GM18873 (cell line): ENCODE data around the gene KCMF1.

Source experiments
- ATAC-seq: cut with Tn5 transposase; IDR thresholded peaks from one replicate; pipeline ENCODE4 v1.9.1; 2021; ENCODE audit warnings: mild to moderate bottlenecking, moderate library complexity, moderate number of reproducible peaks; ENCODE audit not compliant: unreplicated experiment, low FRiP score

Gene KCMF1

GRCh38 chr2:85017411-85018048, 46.6 kb downstream of the KCMF1 start:
- ATAC-seq, result no peak

- no peak for ATAC-seq
These were observed 47.1 kb downstream of the KCMF1 start for GRCh38 chr2:85018049-85018447.

DNA sequence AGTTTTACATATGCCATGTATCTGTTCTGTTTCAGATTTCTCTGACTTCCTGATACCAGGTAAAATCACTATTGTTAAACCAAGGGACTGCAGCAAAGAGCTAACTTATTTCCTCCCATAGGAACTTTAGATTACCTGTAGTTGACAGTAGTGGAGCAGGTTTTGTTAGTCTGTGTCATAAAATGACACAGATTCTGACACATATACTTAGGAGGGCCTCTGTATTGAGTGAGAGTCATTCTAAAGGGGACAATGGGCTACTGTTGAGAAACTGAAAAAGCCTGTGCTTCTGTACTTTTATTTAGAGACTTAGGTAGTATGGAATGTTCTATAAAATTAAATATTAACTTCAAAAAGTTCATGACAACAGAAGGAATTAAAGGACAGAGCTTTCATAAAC, 48.2 kb downstream of the KCMF1 start:
- ATAC-seq, result no peak

DNA sequence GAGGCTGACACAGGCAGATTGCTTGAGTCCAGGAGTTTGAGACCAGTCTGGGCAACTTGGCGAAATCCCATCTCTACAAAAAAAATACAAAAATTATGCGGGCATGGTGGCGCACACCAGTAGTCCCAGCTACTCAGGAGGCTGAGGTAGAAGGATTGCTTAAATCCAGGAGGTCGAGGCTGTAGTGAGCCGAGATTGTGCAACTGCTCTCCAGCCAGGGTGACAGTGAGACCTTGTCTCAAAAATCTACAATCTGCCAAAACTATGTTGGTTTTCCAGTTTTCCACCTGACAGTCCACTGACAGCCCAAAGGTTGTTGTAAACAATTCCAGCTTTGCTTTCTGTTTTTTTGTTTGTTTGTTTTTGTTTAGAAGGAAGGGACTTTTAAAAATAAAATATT, 51.3 kb downstream of the KCMF1 start:
- no peak for ATAC-seq

DNA sequence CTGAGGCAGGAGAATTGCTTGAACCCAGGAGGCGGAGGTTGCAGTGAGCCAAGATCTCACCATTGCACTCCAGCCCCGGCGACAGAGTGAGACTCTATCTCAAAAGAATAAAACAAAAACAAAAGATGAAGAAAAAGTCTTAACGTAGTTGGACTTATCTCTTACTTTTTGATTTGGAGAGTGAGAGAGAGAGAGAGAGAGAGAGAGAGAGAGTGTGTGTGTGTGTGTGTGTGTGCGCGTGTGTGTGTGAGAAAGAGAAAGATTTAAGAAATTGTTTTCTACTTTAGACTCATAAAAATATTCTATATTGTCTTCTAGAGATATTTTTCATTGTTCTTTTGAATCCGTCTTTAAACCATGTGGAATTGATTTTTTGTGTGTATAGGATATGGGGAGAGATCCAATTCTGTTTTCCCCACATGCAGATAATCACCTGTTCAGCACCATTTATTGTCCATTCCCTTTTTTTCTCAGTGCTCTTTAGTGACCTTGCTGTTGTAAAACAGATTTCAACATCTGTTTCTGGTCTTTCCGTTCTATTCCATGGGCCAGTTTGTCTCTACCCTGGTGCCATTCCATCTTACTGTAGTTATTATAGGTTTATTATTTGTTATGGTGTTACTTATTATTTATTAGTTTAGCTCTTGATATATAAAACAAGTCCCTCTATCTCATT, 53.5 kb downstream of the KCMF1 start:
- ATAC-seq, result no peak

DNA sequence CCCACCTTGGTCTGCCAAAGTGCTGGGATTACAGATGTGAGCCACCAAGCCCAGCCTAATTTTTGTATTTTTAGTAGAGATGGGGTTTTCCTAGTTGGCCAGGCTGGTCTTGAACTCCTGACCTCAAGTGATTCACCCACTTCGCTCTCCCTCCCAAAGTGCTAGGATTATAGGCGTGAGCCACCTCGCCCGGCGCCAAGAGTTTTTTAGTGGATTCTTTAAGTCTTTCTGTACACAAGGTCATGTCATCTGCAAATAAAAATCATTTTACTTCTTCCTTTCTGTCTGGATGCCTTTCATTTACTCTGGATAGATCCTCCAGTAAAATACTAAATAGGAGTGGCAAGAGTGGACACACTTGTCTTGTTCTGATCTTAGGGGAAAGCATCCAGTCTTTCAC, 61.7 kb downstream of the KCMF1 start:
- no peak for ATAC-seq

GRCh38 chr2:85033388-85033787, 62.4 kb downstream of the KCMF1 start:
- ATAC-seq, result no peak

- no peak for ATAC-seq
These were observed 63.2 kb downstream of the KCMF1 start for GRCh38 chr2:85034158-85034557.

DNA sequence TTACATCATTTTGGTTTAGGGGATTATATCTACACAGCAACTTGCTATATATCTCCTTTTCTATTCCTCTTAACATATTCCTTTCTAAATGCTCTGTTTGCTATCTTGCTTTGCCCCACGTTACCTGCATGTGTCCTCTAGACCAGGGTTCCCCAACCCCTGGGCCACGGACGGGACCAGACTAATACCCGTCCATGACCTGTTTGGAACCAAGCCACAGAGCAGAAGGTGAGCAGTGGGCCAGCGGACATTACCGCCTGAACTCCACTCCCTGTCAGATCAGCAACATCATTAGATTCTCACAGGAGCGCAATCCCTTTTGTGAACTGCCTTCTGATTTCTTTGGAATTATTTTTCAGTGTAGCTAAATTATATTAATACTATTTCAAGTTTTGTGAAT, 66.7 kb downstream of the KCMF1 start:
- ATAC-seq, result no peak

DNA sequence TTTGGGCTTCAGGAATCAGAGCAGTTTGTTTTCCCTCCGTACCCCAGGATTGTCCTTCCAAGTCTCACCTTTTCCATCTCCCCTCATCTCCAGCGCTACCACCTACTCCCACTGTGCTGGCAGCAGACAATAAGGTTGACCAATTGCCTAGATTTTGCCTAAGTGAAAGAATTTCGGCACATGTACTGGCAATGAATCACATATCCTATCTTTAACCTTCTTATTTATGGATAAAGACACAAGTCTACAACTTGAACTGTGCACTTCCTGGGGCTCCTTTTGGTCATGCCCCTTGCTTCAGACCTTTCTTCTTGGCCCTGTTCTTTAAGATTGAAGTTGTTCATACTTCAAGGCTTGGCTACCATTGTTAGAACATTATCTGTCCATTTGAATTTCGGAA, 71.4 kb downstream of the KCMF1 start:
- ATAC-seq, result no peak

DNA sequence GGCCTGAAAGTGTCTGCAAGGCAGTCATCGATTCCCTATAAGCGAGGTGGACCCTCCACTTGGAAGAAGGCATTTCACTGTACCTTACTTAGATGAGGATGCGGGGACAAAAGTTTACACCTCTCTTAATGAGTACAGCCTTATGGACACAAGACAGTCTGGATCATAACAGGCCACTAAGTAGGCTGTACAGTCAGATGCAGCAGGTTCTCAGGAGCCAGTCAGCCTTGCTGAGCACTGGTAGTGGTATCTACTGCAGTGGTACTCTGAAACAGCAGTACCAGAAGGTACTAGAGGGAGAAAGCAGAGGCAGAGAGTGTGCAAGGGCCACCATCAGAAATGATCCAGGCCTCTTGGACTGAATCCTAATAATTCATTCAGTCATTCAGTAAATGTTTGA, 77.6 kb downstream of the KCMF1 start:
- no peak for ATAC-seq

DNA sequence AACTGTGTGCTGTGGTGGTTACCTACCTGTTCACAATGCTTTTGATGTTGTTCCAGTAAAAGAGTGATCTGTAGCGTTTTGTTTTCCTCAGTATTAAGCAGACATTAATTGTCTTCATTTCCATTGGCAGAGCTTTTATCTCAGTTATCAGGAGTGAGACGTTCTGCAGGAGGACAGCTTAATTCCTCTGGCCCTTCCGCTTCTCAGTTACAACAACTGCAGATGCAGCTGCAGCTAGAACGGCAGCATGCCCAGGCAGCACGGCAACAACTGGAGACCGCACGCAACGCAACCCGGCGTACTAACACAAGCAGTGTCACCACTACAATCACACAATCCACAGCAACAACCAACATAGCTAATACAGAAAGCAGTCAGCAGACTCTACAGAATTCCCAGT, 78.3 kb downstream of the KCMF1 start:
- ATAC-seq, result no peak

GRCh38 chr2:85053802-85054201, 82.8 kb downstream of the KCMF1 start:
- ATAC-seq, result no peak

DNA sequence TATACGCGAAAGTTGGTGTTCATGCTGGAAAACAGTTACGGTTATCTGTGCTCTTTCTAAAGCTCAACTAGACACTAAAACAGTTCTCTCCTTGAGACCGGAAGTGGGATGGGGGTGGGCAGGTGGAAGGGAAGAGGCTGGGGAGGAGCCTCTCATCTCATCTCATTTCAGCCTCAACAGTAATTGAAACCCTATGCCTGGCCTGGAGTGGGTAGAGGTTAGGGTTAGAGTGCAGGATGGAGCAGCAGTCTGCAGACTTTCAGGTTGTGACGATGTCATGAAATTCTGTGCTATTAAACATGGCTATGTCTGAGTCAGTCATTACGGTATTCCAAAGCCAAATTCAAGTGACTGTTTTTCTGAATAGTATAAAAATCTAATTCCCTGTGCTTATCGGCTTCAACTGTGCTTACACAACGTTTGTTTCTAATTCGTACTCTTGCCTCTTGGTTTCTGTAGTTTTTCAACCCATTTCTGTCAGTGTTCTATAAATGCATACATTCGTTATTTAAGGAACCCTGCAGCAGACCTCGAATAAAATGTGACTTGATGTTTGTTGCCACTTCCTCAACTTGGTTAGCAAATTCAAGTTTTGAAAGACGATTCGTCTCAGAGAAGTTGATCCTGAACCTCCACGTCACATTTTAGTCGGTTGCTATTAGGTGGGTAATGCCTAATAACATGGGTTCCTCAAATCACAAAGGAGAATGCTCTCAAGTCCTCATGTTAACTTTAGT, 86.4 kb downstream of the KCMF1 start:
- ATAC-seq, result no peak

GRCh38 chr2:85061896-85062295, 90.9 kb downstream of the KCMF1 start:
- ATAC-seq, result no peak

- ATAC-seq, result no peak
These were observed 91.6 kb downstream of the KCMF1 start for GRCh38 chr2:85062565-85062964.

GRCh38 chr2:85063981-85064599, 93.1 kb downstream of the KCMF1 start:
- no peak for ATAC-seq

DNA sequence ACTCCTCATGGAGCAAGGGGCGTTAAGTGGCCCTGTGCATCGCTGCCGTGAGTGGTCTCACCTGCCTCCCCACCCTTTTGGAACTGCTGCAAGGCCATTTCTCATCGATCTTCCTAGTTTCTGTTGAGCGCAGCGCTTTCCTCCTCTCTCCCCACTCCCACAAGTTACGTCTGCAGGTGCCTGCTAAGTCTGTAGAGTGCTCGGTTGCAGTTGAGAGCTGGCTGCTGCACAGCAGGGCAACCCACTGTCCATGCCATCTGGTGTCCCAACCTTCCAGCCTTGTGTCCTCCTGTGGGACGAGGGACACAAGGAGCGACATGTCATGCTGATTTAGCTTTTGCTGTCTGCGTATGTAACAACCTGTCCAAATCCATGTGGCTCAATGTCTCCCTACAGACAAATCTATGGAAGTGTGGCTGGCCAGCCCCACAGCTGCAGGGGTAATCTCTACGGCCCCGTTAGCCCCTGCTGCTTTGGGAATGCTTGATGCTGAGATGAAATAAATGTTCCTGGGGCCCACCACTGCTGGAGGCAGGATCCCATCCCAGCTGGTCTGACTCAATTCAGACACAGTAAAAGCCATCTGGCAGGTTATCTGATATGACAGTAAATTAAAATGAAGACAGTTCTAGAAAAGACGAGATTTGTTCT, 94.1 kb downstream of the KCMF1 start:
- ATAC-seq, result no peak

GRCh38 chr2:85066006-85066740, 95.2 kb downstream of the KCMF1 start:
- no peak for ATAC-seq

- ATAC-seq, result no peak
These were observed 96.0 kb downstream of the KCMF1 start for GRCh38 chr2:85066874-85067351.
